ENCODE measurements around the gene TBP. TPM values are rescaled to one million over a fixed set of nuclear protein-coding genes. Genes with fewer than 3 reads are reported as not detected.

The TBP gene
- 18.0 and 20.7 TPM in 2 replicates for total RNA-seq

DNA sequence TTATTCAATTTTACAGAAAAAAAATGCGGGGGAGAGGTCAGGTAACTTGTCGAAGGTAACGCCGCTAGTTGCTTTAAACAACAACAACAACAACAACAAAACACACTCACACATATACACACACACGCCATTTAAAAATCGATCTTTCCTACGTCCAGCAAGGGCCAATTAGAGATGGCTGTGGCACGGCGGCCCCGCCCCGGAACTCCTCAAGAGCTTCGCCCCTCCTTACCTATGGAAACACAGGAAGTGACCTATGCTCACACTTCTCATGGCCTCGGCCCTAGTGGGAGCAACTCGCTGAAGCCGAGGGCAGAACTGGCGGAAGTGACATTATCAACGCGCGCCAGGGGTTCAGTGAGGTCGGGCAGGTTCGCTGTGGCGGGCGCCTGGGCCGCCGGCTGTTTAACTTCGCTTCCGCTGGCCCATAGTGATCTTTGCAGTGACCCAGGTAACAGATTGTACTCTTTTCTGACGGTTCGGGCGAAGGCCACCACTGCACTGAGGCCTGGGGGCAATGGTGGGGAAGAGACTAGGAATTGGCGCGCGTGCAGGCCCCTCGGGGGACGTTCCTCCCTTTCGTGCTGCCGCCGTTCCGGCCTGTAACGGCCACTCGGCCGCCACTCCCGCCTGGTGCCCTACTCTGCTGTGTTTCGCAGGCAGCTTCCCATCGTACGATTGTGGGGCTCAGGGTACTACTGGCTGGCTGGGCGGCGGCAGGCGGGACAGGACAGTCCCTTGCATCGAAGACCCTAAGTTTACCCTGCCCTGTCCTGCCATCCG, at the start of gene TBP:
TBP (plus strand) TSS at position 357 of the 783 bp plus-strand sequence. CDS start 2,661 bp downstream, outside the sequence.

DNA sequence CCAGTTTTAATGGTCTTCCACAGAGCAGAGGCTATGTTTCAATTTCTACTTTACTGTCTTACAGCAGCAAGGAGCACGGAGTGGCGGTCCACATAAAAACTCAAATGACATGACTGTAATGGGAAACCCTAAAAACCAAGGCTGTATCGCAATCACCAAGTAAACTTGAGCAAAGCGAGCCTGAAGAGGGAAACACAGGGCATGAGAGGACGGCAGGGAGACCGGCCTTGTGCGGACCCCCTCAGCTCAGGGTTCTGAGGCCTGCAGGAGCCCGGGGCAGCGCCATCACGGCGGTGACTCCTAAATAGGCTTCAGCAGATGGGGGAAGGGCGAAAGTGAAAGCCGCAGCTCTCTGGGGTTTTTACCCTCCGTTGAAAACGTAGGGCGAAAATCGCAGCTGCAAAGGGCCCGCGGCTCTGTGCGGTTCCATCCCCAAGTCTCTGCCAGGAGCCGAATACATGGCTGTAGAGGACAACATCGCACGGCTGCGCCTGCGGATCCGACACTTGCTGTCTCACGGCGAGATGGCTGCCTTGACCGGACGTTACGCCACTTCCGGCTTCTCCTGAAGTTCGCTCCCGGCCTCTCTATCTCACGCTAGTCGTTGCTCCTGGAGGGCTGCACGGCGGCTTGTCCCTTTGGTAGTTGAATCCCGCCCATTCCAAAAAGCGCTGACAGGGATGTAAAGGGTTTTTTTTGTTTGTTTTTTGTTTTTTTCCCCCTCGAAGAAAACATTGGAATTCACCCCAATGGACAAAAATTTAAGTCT, 1.2 kb upstream of the TBP start, which contains the start of gene PSMB1:
PSMB1 (minus strand) TSS at position 543 of the 769 bp plus-strand sequence; CDS start at position 478, 65 bp downstream.

DNA sequence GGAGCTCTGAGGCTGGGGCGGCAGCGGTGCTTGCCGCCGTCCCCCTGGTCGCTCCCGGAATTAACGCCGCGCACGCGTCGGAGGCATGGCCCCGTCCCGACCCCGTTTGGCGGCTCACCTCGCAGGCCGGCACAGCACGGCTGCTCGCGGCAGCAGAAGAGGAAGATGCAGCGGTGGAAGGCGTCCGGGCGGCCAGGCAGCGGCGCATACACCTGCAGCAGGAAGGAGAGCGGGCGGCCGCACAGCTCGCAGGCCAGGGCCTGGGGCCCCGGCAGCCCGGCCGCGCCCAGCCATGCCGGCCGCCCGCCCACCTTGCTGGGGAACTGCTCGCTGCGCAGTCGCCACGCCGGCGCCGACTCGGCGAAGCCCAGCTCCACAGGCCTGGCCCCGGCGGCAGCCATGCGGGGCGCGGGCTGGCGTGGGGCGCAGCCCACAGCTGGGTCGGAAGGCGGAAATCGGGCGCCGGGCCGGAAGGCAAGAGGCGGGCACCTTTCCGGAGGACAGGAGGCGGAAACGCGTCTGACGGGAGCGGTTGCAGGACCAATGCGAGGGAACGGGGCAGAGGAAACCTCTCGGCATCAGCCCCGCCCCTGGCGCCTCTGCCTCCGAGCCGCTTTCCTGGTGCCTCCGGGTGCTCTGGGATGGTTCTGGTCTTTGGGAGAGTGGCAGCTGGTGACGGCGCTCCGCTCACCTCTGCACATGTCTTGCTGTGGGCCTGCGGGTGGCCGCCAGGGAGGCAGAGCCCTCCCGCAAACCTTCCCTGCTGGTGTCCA, 30.2 kb downstream of the TBP start, which contains the start of gene PDCD2:
PDCD2 (minus strand) TSS at position 457 of the 773 bp plus-strand sequence; CDS start at position 401, 56 bp downstream.

Other genes with a start within 250 kb of the TBP start
- gene FAM120B, start 247.6 kb upstream of the TBP start, total RNA-seq, result 12.9 and 13.1 TPM in 2 replicates
- gene PSMB1, start 1.1 kb upstream of the TBP start, total RNA-seq, result 316 and 374 TPM in 2 replicates
- 83.2 and 98.1 TPM in 2 replicates for gene PDCD2, start 30.3 kb downstream of the TBP start, total RNA-seq

Measured in mesangial cell (primary cell).